Left ventricle myocardium superior (tissue), 1 donor: ENCODE measurements around the gene OR1I1. TPM values are rescaled to one million over a fixed set of nuclear protein-coding genes. Genes with fewer than 3 reads are reported as not detected.
"Not testable (repeated sequence)": the region's sequence is repeated elsewhere in the genome, so short reads cannot be mapped to it uniquely, and the experiment has no call there.

Source experiments
- ATAC-seq: fragments of 200-7000 bp; cut with Tn5 transposase; one replicate; pipeline ENCODE4 v1.9.1; 2020; ENCODE audit warnings: mild to moderate bottlenecking, moderate library complexity
- DNase-seq: peaks from one replicate; pipeline ENCODE4 v3.0.0-alpha.2; 2020
- intact Hi-C: fragments of 100-400 bp; cut with micrococcal nuclease; formaldehyde crosslinking; loops from one replicate; pipeline ENCODE4 v1.11.0; 2022
- total RNA-seq: library from RNA; stranded (reverse); fragmentation: NEBNext Ultra II Directional; extraction: Animal tissue kit (Norgen Biotek cat#: 25700); gene quantifications from one replicate; pipeline ENCODE4 v1.2.1, GENCODE V29; 2021
- donor health status: DM: no; HTN: yes; CAD: no; lungs with severe emphysema.

The OR1I1 gene
- total RNA-seq, 1 donor from 2014 or later = not detected

GRCh38 chr19:15093001-15093400 lies 11.0 kb downstream of the OR1I1 start:
- ATAC-seq = no peak
- intact Hi-C loops = loop anchor here (10.0 kb wide), 1 partner anchor 62 kb away; no protein-coding TSS in a partner anchor

GRCh38 chr19:15096223-15096622 lies 14.2 kb downstream of the OR1I1 start:
- DNase-seq (no peak), ATAC-seq (no peak)
- intact Hi-C loops = loop anchor here (10.0 kb wide), 1 partner anchor 59 kb away; no protein-coding TSS in a partner anchor

More at GRCh38 chr19:15093001-15093400, 11.0 kb downstream of the OR1I1 start:
- no peak for DNase-seq

- DNase-seq, ATAC-seq: not testable (repeated sequence)
- intact Hi-C loops = loop anchor here (10.0 kb wide), 1 partner anchor 57 kb away; no protein-coding TSS in a partner anchor
Observed at GRCh38 chr19:15097980-15098379, 16.0 kb downstream of the OR1I1 start.

GRCh38 chr19:15098460-15098859 lies 16.4 kb downstream of the OR1I1 start:
- no peak for DNase-seq
- no peak for ATAC-seq
- intact Hi-C loops = loop anchor here (10.0 kb wide), 1 partner anchor 56 kb away; no protein-coding TSS in a partner anchor

- DNase-seq (no peak), ATAC-seq (no peak)
- intact Hi-C loops = loop anchor here (10.0 kb wide), 1 partner anchor 56 kb away; no protein-coding TSS in a partner anchor
Observed at GRCh38 chr19:15099017-15099582, 17.1 kb downstream of the OR1I1 start.

- ATAC-seq (peak; percentile 65), DNase-seq (no peak)
- intact Hi-C loops = no loop called here
Observed at GRCh38 chr19:15101479-15102082, 19.6 kb downstream of the OR1I1 start.

GRCh38 chr19:15104003-15104402 lies 22.0 kb downstream of the OR1I1 start:
- DNase-seq = no peak
- intact Hi-C loops = no loop called here
- no peak for ATAC-seq

- DNase-seq (no peak), ATAC-seq (no peak)
- intact Hi-C loops = no loop called here
Observed at GRCh38 chr19:15104411-15104810, 22.4 kb downstream of the OR1I1 start.

- intact Hi-C loops = no loop called here
- ATAC-seq = no peak
- no peak for DNase-seq
Observed at GRCh38 chr19:15105044-15105443, 23.0 kb downstream of the OR1I1 start.

- ATAC-seq = peak; percentile 81
- intact Hi-C loops = no loop called here
Observed at GRCh38 chr19:15107061-15108010, 25.3 kb downstream of the OR1I1 start, which contains the start of gene SYDE1. Gene SYDE1, plus strand, starts transcription at chr19:15107401. Its CDS starts 33 bp downstream, at chr19:15107434.

GRCh38 chr19:15108145-15108844 lies 26.3 kb downstream of the OR1I1 start:
- intact Hi-C loops = no loop called here
- ATAC-seq (peak; percentile 42), DNase-seq (no peak)

More at GRCh38 chr19:15107061-15108010, 25.3 kb downstream of the OR1I1 start, which contains the start of gene SYDE1:
- peak; percentile 72 for DNase-seq

GRCh38 chr19:15108845-15109767 lies 27.1 kb downstream of the OR1I1 start:
- ATAC-seq (no peak), DNase-seq (no peak)
- intact Hi-C loops = no loop called here

- intact Hi-C loops = no loop called here
Observed at GRCh38 chr19:15109768-15110417, 27.9 kb downstream of the OR1I1 start.

GRCh38 chr19:15110418-15110815 lies 28.4 kb downstream of the OR1I1 start:
- no peak for DNase-seq
- no peak for ATAC-seq
- intact Hi-C loops = no loop called here

More at GRCh38 chr19:15109768-15110417, 27.9 kb downstream of the OR1I1 start:
- DNase-seq (no peak), ATAC-seq (no peak)

- DNase-seq = no peak
- intact Hi-C loops = no loop called here
- ATAC-seq = no peak
Observed at GRCh38 chr19:15111758-15112157, 29.7 kb downstream of the OR1I1 start.

- intact Hi-C loops = no loop called here
Observed at GRCh38 chr19:15112385-15112784, 30.4 kb downstream of the OR1I1 start.

More at GRCh38 chr19:15112385-15112784, 30.4 kb downstream of the OR1I1 start:
- no peak for DNase-seq
- no peak for ATAC-seq
